Measurements from ENCODE around the gene UBA5.

GRCh38 chr3:132638706-132639105 lies 21.4 kb upstream of the UBA5 start:
- TF ChIP-seq CTCF (IDR thresholded peaks at IDR 0.05 in 2 of 3, conservative IDR thresholded peaks at IDR 0.05 in 1 of 3; ENCODE audit: insufficient read depth in 2 of 3, low read depth in 1 of 3, low read length in 3 of 3) (no peak), MCM7 (IDR thresholded peaks at IDR 0.05) (no peak), POLR2AphosphoS5 (IDR thresholded peaks at IDR 0.05; ENCODE audit: control insufficient read depth, insufficient read depth, low read depth, low read length) (no peak), TAF1 (IDR thresholded peaks at IDR 0.05; ENCODE audit: control insufficient read depth, extremely low read depth, insufficient read depth, low read length, severe bottlenecking) (no peak), POLR2A (conservative IDR thresholded peaks at IDR 0.05) (no peak), NEUROD1 (IDR thresholded peaks at IDR 0.05; ENCODE audit: borderline replicate concordance, low read depth, low read length, partially characterized antibody) (no peak), PHF20 (IDR thresholded peaks at IDR 0.05; ENCODE audit: partially characterized antibody) (no peak), ZNF280B (CRISPR knock-in tag; IDR thresholded peaks at IDR 0.05) (no peak), CBX2 (IDR thresholded peaks at IDR 0.05; ENCODE audit: insufficient read depth, low read length, poor library complexity, severe bottlenecking) (no peak), SP2 (IDR thresholded peaks at IDR 0.05; ENCODE audit: extremely low read depth, low read depth, low read length, poor library complexity, severe bottlenecking) (no peak), ZNF785 (CRISPR knock-in tag; IDR thresholded peaks at IDR 0.05) (no peak), TAF7 (tag; IDR thresholded peaks at IDR 0.05) (no peak)

Data from K562 (cell line).